Glomerular visceral epithelial cell (primary cell): ENCODE measurements around the gene CDK5R2.

Experiments used
- DNase-seq: peaks from one replicate; pipeline ENCODE4 v3.0.0-alpha.2; 2016; ENCODE audit errors: extremely low spot score

CDK5R2 gene

DNA sequence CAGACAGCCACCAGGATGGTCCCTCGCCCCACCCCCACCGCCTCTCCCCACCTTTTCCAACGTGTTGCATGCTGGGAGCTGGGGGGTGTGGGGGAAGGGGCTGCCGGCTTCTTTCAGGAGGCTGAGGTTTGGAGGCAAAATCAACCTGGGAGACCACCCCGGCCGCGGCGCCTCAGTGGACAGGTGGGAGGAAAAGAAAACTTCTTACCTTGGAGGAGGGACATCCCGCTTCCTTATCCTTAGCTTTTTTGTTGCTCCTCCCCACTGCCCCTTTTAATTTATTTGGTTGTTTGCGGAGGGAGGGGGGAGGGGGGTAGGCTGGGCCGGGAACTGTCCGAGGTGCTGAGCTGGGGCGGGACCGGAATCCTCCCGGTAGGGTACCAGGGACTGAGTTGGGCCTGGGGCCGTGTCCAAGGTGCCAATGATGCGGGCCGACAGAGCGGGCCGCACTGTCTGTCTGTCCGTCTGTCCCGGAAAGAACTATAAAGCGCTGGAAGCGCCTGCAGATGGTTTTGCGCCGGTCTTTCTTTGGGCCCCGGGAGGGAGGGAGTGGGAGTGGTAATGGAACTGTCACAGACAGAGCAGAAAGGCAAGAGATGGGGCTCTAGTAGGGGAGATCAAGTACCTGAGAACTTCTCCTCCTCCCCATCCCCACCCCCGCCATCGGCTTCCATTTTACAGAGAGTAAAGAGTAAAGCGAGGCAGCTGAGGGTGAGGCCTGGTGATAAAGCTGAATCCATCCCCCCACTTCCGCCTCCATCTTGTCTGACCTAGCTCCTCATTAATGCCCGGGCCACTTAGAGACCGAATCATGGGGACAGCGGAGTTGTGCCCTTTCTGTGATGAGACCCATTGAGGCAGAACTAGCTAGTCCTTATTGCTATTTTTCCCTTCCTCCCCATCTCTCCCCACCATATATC is 2.4 kb downstream of the CDK5R2 start:
- DNase-seq = no peak

GRCh38 chr2:218962859-218963492 is 3.5 kb downstream of the CDK5R2 start:
- peak; percentile 57 for DNase-seq

- no peak for DNase-seq
Observed at GRCh38 chr2:218963601-218964000, 4.1 kb downstream of the CDK5R2 start.

DNA sequence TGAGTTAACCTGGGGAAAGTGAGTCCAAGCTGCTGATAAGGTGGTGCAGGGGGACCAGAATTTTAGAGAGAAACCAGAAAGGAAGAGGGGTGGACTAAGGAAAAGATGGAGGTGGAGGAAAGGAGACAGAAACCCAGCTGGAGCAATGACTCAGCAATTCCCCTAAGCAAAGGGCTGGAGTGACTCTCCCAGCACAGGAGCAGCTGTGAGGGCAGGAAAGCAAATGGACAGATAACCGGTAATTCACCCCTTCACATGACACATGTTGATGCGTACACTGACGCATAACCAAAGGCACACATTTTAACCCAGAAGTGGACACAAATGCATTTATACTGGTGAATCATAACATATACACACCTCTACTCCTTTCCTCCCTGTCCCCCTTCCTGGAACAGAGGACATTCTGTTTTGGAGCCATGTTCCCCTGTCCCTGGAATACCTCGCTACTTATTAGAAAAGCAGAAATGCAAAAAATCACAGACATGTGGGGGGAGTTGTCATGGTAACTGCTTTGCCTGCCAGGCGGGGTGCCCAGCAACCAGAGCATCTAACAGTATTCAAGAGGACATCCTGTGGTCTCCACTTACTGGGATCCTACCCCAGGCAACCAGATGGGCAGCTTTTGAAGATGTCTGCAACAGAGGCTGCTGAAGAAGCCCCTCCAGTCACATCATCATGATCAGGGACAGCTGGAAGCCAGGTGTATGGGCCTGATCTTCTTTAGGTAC is 4.7 kb downstream of the CDK5R2 start:
- peak; percentile 31 for DNase-seq

GRCh38 chr2:218970894-218971293 is 11.4 kb downstream of the CDK5R2 start:
- no peak for DNase-seq

DNA sequence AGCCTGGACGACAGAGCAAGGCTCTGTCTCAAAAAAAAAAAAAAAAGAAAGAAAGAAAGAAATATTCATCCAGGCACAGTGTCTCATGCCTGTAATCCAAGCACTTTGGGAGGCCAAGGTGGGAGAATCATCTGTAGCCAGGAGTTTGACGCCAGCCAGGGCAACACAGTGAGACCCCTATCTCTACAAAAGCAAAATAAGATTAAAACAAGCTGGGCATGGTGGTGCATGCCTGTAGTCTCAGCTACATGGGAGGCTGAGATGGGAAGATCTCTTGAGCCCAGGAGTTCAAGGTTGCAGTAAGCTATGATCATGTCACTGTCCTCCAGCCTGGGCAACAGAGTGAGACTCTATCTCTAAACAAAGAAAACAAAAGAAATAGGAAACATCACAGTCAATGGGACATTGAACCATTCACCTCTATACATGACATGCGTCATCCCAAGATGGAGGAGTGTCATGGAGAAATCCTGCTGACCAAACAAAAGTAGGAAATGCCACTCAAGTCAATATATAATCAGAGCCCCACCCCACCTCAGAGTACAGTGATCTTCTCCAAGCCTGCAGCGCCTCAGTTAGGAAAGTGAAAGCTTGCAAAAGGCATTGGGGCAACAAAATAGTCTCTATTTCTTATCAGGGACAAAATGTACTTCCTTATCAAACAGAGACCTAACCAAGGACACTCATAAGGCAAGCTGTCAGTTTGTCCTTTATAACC is 15.8 kb downstream of the CDK5R2 start:
- DNase-seq = no peak

DNA sequence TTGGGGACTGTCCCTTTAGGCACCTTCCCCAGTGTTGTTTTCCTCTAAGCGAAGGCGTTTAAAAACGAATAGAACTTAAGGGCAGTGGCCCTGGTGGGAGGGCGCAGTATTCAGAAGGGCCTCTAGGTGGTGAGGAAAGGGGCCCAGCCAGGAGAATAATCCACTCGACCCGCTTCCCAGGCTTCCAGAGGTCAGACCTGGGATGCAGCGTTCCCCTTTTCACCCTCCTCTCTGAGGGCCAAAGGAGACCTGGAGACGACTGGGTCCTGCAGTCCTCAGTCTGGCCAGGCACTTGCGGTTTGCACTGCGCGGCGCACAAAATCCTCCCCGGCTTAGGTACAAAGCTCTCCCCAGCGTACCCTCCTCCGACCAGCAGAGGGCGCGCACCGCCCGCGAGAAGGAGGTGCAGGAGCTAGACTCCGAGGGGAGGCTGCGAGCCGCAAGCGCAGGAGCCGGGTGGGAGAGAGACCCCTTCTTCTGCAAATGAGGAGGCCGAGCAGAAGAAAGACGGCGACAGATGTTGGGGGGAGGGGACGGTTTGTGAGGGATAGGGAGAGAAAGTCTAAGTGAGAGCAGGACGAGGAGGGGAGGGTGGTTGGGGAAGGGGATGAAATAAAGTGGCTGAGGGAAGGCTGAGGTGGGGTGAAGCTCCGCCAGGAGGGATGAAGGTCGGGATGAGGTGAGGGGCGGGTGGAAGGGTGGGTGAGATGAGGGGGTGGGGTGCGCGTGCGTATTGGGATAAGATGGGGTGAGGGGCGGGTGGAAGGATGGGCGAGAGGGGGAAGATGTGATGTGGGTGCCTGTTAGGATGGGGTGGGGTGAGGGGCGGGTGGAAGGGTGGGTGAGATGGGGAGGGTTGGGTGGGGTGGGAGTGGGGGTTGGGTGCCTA is 20.6 kb downstream of the CDK5R2 start:
- DNase-seq = peak; percentile 81

DNA sequence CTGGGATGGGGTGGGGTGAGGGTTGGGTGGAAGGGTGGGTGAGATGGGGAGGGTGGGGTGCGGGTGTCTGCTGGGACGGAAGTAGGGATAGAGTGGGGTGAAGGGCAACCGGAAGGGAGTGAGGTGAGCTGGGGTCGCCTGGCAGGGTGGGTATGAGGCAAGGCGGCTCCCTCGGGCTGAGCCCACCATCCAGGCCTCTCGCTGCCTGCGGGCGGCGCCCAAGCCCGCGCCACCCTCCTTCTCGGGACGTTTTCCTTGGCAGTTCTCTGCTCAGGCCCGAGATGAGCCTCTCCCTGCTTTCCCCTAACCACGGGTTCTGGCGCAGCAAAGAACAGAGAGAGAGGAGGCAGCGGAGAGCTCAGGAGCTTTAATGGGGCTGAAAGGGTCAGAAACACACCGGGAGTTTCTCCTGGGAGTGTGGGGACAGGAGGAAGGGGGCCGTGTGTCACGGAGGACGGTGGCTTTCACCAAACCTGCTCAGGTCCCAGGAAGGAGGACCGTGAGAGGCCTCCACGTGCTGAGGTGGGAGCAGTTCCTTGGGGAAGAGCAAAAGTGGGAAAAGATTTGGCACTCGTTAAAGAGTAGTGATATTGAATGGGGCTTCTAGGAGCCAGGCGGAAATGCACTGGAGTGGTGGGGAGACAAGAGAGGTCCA is 21.4 kb downstream of the CDK5R2 start:
- no peak for DNase-seq

DNA sequence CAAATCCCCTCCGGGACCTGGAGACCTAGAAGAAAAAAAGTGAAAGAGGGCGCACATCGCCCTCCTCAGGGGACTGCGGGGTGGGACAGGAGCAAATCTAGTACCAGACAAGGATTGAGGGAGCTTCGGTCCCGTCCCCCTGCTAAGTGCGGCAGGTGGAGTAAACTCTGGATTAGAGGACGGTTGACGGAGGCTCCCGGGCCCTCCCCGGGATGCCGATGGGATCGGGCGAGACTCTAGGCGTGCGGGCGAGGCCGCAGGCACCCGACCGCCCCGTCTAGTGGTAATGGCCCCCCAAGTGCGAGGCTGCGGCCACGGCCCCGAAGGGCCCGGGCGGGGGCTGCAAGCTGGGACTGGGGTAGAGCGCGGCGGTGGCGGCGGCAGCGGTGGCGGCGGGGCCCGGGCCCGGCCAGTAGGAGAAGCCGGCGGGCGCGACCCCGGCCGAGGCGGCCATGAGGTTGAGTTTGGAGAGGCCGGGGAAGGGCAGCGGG is 22.0 kb downstream of the CDK5R2 start:
- DNase-seq = no peak

DNA sequence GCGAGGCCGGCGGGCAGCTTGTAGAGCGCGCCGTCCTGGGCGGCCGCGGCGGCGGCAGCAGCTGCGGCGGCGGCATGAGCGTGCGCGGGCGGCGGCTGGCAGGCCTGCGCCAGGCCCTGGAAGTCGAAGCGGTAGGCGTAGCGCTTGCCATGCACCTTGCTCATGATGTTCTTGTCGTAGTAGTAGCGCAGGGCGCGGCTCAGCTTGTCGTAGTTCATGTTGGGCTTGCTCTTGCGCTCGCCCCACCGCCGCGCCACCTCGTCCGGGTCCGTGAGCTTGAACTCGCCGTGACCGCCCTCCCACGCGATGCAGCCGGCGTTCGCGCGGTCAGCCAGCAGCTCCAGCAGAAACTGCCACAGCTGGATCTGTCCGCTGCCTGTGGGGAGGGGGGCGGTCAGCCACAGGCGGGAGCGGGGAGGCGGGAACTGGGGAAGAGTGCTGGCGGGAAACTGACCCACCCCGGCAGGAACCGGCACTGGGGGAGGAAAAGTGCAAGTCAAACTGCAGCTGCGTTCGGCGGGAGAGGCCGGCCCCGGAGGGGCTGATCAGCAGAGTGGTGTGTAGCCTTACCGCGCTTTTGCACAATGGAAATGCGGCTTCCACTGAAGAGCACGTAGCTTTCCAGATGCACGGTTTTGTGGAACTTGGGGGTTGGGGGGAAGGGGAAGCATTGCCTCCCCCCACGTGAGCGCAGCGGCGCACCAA is 22.6 kb downstream of the CDK5R2 start:
- DNase-seq = no peak

GRCh38 chr2:218982586-218983262 is 23.3 kb downstream of the CDK5R2 start:
- no peak for DNase-seq

DNA sequence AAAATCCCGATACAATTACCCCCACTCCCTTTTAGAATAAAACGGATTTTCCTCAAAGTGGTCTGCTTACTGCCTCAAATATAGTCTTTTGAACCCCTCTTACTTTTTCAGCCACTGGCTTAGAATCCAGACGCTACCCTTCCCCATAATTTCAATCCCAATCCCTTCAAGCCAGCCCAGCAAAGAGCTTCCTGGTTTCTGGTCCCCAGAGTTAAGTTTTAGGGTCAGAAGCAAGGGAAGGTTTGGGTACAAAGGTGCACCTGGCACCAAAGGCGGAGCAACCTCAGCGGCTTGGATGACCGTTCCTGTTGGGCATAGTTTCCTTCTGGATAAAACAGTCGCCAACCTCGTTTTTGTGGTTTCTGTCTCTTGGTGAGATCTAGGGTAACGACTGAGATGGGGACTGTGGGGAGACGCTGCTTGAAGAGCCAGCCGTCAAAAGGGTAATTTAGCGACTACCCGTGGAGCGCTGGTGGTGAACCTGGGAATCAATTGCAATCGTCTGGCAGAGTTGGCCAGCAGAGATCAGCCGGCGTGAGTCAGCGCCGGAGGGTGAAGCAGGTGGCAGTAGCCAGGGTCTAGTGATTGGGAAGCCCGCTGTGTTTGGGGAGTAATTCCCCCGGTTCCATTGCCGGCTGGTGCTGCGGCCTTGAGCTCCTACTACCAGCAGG is 23.9 kb downstream of the CDK5R2 start:
- no peak for DNase-seq

DNA sequence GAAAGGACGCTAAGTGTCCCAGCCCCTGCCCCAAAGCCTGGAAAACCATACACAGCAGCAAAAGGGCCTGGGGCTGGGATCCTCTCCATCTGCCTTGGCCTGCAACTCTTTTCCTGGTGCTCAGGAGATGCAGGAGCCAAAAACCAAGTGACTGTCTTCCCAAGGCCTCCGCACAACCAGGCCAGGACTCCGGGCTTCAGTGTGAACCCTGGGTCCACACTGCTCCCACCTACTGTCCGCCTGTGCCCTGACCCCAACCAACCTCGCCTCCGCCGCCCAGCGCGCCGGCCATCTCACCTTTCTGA is 24.4 kb downstream of the CDK5R2 start:
- no peak for DNase-seq

DNA sequence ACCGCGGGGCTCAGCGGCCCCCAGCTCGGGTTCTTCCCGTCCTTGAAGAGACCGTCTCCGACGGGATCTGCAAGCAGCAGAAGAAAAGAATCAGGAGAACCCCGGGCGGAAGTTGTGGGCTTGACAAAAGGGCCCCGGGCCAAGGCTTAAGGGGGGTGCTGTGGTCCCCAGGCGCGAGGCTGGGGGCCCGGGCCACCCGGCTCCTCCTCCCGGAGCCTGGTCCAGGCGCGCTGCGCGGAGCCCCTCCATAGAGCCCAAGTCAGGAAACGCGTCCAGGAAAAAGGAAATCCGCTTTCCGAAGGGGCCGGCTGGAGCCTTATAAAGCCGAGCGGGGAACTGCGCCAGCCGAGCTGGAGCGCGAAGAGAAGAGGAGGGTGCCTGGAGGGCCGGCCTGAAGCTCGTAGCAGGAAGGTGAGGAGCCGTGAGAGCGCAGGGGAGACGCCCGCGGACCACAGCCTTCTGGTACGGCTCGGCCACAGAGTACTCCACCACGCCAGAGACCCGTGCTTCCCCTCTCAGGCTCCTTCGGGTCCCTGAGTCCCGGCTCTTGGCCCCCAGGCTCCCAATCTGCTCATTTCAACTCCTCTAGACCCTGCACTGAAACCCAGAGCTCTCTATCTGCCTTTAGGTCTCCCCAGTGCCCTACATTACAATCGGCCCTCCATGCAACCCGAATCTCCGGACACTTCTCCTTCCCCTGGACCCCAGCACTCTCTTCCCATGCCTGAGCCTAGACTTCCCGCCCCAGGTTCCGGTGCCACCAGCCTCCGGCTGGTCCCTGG is 25.0 kb downstream of the CDK5R2 start:
- no peak for DNase-seq

DNA sequence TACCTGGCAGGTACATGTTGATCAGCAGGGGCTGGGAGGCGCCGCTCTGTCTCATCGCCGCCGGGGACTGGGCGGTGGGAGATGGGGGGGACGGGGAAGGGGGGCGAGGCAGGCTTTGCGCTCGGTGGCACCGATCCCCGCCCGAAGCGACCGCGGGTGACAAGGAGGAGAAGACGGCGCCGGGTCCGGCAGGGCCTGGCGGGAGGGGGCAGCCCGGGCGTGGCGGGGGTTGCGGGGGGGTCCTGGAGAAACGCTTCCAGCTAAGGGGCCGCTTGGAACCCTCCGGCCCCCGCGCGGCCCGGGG is 25.5 kb downstream of the CDK5R2 start, which contains the start of gene FEV:
TSS of gene FEV (minus strand) at position 164 of the 304 bp plus-strand sequence. CDS start at position 55, 109 bp downstream.
- DNase-seq = no peak

DNA sequence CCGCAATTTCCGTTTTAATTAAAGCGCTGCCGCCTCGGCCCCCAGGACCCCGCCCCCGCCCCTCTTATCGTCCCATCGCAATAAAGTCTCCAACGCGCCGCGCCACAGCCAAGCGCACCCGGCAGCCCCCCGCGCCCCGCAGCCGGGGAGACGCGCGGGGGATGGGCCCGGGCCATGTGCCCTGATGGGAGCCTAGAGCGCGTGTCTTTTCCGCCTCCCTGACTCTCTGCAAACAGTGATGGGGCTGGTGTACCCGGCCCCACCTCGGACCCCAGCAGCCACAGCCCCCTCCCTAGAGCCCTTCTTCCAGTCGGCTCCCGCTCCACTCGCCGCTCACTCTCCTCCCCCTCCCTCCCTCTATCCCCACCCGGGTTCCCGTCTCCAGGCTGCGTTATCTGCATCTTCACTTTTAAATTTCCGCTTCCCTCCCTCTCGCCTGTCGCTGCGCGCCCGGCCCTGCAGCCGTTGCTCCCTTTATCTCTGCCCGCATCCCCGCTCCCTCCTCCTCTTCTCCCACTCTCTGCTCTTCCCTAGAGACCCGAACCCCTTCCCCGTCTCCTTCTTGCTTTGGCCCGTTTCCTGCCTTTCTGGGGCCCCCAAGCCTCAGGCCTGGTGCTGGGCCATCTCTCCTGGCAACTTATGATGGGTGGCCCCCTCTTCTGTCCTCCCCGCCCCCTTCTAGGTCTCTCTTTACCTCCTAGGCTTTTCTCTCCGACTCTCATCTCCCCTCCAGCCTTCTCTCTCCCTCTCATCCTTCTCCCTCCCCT is 26.0 kb downstream of the CDK5R2 start:
- no peak for DNase-seq

- no peak for DNase-seq
Observed at GRCh38 chr2:218986148-218986761, 26.8 kb downstream of the CDK5R2 start.
